Activated CD4-positive, alpha-beta T cell treated with anti-CD3 and anti-CD28 coated beads, Interleukin-2, amount 50 U/mL, for 16 hours (primary cell): ENCODE data around the gene LPCAT3.

Experiments
- DNase-seq: peaks from one replicate; pipeline ENCODE4 v3.0.0-alpha.2; 2020

LPCAT3 gene

DNA sequence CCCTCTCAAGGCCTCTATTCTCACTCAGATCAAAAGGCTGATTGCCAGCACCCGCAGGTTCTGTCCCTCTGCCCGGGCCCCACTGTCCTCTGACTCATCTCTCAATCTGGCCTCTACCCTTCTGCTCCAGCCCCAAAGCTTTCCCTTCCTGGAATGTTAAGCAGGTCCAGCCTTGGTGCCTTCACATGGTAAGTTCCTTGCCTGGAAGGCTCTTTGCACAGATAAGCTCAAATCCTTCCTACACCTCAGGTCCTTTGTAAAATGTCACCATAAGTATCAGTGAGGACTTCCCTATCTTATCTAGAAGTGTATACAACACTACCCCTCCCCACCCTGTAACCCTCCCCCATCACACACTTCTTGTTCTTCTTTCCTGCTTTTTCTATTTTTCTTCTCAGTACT is 22.2 kb downstream of the LPCAT3 start:
- DNase-seq = no peak

DNA sequence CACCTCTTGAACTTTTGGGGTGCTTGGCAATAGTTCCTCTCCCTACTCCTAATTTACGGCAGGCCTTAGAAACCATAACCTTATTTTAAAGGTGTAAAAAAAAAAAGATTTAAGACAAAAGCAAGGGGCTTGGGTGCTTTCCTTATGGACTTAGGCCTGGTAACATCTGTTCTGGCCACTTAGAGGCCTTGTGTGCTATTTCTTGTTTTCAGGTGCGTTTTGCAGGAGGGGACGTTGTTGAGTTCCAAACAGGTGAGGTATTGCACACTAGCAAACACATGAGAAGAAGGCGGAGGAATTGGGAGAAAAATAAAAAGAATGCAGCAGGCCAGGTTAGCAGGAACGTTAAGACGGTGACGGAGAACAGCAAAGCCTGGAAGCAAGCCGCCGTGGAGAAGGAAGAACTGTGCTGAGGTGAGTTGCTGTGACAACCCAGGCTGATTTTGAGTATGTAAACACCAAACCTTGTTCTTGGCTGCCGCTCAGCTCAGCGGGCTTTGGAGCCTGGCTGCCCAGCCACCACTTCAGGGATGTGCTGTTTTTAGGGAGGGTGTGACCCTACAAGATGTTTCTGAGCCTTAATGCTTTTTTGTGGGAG is 30.2 kb downstream of the LPCAT3 start:
- DNase-seq = no peak

DNA sequence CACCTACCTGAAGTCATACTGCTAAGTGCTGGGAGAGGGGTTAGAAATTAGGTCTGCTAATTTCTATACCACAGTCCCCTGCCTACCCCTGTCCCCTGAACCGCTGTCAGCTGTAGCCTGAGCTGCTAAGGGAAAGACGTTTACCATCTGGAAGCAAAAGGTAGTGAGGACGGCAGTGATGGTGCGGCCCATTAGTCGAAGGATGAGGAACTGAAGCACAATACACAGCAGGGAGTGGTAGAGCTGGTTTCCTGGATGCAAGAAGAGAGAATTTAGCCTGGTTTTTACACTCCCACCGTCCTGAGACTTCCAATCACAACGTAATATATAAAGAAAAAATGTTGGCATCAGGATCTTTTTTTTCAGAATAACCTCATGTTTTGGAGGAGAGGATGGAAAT is 35.7 kb downstream of the LPCAT3 start:
- no peak for DNase-seq

DNA sequence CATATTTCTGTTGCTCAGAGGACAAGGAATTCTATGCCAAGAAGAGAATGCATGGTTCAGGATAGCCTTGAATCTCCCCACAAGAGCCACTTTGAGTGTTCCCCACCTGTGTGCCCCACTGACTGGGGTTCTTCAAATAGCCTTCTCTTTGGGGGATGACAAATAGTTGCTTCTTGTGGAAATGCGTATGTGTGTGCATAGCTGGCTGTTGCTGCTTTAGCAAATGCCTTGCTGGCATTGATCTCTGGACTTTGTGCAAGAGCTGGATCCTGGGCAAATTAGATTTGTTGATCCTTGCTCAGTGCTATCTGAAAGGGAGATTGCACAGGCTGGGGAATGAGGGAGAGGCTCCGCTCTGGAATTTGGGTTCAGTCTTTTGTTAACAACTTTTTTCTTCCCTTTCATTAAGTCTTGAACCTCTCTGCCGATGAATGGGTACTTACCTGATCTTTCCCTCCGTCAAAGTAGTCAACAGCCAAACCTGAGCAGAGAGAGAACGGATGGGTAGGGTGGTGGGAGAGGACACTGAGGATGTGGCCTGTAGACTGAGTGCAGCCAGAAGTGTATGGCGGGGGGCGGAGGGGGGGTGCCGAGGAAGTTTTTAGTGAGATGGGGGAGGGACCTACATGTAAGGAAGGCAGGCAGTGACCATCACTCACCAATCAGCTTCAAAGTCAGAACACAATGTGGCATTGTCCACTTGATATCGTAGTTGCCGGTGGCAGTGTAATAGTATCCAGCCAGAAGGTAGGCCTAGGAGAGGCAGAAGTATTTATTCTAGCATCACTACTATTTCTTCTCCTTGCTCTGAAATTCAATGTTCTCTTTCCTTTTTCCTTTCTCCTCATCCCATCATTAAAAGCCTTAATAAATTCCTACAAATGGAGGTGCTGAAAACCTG is 36.9 kb downstream of the LPCAT3 start:
- DNase-seq = no peak

DNA sequence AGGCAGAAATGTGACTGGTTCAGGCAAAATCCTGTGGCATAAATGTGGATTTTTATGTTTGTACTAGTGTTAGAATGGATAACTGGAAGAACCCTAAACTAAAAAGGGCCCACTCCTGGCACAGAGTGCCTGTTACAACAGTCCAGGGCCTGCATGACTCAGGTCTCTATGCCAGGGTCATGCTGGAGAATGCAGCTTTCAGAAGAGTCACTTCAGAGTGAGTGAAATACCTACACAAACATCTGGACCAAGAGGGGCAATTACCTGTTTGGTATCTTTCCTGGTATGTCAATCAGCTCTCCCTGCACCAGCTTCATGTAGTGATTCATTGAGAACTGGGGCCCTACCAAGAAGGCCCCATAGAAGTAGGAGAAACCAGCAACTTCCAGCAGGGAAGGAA is 37.5 kb downstream of the LPCAT3 start:
- no peak for DNase-seq

DNA sequence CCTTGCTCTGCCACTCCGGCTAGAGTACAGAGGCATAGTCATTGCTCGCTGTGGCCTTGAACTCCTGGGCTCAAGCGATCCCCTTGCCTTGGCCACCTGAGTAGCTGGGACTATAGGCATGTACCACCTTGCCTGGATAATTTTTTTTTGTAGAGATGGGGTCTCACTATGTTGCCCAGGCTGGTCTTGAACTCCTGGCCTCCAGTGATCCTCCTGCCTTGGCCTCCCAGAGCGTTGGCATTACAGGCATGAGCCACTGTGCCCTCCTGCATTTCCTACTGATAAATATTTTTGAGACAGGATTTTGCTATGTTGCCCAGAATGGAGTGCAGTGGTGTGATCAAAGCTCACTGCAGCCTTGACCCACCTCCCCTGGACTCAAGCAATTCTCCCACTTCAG is 38.2 kb downstream of the LPCAT3 start:
- DNase-seq = no peak

DNA sequence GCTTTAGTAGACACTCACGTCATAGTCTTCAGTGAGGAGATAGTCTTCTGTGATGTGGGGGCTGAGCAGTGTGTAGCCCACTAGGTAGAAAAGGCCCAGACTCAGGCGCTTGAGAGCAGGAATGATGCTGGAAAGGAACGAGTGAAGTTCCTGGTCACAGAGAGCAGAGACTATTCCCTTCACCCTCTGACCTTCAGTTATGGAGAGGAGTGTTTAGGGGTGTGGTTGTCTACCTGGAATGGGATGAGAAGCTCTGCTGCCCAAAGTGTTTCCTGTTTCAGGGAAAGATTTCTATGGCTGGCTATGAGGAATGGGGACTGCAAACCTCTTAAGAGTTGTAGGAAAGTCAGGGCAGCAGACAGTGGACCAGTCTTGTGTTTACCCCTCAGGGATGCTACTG is 38.8 kb downstream of the LPCAT3 start:
- DNase-seq = no peak

DNA sequence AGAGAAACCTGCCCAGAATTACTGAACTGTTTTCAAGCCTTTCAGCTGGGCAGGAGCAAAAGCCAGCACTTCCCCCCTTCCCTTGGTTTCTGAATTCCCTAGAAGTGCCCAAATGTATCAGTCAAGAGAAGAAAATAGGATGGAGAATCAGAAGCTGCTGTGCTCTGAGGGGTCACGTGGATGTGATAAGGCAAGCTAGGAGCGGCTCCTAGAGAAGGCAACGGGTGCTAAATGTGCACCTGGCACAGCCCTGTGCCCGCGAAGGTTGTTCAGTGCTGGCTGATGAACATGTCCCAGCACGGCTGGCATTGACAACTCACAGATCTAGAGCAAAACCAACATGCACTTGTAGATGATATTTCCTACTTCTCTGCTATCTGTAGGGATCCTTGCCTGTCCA is 39.3 kb downstream of the LPCAT3 start:
- no peak for DNase-seq

DNA sequence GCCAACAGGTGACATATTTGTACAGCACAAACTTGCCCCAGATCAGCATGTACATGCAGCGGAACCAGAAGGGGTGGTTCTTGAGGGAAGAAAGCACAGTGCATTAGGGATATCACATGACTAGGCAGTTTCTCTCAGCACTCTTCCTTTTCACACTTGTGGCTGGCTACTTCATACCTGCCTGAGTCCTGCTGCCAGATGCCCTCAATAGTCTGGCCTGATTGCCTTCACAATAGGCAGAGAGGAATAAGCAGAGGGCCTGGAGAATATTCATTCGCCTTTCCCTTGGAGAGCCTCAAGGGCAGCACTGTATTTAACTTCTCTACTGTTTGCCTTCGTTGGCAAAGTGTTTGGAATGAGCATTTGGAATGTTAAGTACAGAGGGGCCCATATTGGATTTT is 39.7 kb downstream of the LPCAT3 start:
- no peak for DNase-seq

DNA sequence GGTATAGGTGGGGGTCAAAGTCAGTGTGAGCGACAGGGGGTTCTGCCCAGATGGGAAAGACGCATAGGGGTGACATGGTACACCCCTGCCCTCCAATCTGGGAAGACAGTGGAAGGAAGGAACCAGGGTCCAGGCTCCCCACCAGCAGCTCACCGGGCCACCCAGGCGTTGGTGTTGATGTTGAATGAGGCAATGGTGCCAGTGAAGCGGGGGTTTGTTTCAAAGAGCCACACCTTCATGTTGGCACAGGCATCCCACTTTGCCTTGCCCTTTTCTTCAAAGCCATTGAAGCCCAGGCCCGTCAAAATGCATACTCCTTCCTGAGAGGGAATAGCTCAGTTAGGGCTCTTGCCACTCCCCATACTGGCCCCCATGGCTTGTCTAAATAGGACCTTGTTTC is 40.1 kb downstream of the LPCAT3 start:
- DNase-seq = no peak

DNA sequence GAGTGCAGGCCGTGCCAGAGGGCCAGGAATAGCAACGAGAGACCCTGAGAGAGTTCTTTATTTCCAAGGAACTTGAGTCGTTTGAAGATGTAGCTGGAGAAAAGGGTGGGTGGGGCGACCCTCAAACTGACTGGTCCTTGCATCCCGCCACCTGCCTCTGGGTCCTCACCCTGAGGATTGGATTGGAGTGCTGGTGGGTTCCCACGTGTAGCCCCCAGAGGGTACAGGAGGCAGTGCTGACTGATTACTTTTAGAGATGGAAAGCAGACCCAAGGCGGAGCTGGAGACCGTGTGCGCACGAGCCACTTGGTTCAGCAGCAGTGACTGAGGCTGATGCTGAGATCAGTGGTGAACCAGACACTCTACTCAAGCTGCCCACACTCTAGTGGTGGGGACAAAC is 40.6 kb downstream of the LPCAT3 start:
- DNase-seq = no peak

DNA sequence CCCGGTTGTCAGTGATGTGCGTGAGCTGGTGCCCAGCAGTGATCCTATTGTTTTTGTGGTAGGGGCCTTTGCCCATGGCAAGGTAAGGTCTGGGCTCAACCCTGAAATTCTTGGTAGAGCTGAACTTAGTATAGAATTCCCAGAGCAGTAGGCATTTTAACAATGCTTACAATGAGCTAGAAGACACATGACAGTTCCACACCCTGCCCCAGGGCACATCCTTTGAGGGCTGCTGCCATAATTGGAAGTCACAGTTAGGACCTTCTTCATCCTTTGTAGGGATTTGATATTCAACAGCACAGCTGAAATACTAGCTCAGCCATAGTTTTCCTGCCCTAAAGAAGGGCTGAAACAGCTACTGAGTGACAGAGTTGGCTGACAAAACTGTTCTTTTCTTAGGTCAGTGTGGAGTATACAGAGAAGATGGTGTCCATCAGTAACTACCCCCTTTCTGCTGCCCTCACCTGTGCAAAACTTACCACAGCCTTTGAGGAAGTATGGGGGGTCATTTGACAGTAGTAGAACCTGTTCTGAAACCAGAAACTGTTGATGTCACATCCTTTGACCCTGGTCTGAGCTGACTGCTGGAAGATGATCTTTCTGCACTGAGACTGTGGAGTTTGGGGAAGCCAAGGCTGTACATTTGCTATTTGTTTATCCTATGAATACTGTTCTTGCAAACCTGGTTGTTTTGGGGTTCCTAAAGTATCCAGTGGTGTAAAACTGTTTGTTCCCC is 42.8 kb downstream of the LPCAT3 start:
- DNase-seq = no peak

DNA sequence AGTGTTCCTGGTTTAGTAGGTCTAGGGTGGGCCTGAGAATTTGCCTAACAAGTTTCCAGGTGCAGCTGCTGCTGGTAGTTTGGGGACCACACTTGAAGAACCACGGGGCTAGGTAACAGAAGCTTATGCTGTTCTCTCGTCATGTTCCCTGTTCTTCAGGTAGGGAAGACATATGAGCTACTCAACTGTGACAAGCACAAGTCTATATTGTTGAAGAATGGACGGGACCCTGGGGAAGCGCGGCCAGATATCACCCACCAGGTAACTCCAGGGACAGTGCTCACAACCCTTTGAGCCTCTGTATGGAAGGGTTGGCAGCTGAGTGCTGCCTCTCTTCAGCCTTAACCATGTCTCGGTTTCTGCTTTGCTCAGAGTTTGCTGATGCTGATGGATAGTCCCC is 44.1 kb downstream of the LPCAT3 start:
- DNase-seq = no peak

DNA sequence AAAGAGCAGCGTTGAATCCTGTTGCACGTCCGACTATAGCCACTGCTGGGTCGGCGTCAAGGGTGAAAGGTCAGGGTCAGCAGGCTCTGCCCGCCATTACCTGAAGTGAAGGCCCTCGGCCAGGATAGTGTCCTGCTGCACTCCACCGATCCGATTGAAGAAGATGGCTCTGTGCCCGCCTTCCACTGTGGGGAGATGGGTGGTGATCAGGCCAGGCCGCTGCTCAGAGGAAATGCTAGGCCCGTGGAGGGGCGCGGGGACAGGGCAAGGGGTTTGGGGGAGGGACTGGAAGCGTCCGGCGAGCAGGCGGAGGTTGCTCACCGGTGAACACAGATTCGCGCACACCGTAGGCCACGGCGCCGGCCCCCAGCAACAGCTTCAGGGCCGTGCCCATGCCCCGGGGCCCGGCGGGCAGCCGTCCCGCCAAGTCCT is 48.2 kb downstream of the LPCAT3 start:
- peak; percentile 30 for DNase-seq

DNA sequence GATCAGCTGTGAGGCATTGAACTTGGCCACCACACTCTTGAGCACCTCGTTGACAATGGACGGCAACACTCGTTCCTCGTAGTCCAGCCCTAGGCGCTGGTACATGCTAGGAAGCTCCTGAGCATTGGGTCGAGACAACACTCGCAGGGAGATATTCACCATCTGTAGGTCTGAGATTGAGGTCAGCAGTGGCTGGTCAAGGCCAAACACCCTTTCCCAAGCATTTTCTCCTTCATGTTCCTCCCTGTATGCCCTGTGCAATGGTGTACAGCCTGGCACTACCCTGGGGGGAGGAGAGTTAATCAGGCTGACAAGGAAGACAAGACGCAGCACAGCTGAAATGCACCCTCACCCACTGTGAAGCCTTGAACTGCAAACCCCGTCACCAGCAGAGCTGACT is 49.9 kb downstream of the LPCAT3 start:
- DNase-seq = no peak

DNA sequence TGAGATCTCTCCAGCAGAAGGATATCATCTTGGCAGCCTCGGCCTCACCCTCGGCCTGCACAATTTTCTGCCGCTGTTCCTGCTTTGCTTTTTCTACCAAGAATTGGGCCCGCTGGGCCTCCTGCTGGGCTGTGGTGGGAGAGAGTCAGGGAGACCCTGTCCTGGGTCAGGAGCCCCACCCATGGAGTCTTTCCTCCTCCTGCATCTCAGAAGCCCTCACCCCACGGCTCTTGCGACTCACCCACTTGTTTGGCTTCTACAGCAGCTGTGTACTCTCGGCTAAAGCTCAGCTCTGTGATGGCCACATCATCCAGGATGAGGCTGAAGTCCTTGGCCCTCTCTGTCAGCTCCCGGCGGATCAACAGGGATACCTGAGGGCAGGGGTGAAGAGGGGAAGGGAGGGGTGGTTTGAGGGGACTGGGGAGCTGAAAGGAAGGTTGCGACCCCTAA is 50.6 kb downstream of the LPCAT3 start:
- DNase-seq = no peak

DNA sequence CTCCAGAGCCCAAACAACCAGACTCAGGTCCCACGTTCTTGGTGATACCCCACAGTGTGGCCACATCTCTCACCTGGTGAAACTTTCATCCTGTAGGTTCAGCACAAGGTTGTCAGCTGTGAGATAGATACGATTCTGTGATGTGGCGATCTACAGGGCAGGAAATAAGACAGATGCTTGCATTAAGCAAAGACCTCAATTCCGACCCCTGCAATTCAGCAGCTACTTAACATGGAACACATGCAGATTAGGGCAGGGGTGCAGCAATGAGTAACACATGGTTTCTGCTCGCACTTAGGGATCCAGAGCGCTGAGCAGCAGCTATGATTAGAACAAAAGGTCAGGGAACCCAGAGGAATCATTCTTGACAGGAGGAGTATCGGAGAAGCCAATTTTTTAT is 51.9 kb downstream of the LPCAT3 start:
- DNase-seq = no peak

DNA sequence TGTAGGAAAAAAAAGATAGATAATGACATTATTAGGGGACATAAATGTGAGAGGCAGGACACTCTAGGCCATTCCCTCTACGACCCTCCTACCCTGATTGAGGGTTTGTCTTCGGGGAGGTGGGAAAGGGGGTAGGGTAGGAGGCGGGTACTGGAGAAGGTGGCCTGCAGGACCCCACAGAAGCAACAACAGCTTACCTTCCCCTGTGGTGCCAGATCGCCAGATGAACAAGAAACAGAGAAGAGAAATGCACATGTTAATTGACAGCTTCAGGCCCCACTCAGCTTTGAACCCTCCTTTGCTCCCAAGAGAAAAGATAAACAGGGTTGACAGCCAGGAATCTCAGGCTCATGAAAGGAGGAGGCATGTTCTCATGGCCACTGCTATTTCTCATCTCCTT is 52.6 kb downstream of the LPCAT3 start:
- no peak for DNase-seq

DNA sequence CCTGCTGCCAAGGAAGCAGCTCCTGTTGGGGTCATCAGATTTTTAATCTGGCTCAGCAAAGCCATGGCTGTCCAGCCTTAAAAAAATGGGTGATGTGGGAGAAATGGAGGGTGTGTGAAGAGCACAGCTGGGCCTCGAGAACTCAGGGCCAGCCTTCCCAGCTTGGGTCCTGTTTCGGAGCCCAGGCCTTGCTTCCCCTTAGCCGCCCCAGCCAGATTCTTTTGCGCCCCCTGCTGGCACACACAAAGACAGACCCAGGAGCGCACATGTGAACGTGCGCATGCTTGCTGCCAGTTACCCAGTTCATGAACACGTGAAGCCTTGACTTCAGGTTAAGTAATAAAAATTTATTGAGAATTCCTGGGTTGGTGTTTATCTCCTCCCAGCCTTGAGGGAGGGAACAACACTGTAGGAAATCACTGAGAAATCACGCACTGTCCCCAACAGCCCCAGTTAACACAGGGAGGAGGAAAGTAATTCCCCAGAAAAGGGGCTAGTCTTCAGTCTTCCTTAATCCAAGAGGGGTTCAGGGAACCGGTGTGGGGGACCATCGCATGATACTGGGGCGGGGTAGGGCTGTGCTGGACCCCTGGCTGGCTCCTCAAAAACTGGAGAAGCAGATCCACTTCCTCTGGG is 53.1 kb downstream of the LPCAT3 start:
- DNase-seq = peak; percentile 92

DNA sequence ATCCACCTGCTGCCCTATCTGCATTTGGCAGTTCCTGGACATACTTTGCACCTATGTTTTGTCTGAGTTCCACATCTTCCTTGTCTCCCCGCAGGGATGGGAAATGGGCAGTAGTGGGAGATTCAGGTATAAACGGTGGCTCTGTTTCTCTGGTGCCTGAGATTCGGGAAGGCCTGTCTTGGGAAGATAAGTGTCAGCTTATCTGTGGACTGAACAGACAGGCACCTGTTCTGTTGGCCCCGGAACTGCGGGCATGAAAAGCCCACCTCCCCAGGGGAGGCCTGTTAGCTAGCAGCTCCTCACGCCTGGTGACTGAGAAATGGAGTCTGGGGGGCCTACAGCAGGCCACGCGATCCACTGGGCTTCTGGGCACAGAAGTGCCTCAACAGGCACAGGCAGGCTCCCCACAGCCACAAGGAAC is 53.7 kb downstream of the LPCAT3 start:
- DNase-seq = no peak

DNA sequence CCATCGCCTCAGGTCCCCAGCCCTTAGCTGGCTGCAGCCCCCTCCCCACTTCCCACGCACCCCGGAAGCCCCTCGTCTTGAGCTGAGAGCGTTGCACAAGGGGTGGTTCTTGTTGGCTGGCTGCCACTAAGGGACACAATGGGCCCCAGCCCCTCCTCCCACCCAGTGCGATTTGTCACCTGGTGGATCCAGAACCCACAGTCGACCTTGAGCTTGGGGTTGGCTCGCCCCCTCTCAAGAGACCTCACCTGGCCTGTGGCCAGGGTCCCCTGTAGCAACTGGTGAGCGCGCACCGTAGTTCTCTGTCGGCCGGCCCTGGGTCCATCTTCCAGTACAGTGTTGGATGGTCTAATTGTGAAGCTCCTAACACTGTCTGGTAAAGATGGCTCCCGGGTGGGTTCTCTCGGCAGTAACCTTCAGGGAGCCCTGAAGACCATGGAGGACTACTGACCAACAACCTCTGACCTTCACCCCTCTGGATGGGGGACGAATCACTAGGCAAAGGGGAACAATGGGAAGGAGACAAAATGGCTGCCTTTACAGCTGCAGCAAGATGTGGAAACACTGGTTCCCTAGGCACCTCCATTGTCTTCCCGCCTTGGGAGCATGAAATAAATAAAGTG is 54.4 kb downstream of the LPCAT3 start:
- no peak for DNase-seq

DNA sequence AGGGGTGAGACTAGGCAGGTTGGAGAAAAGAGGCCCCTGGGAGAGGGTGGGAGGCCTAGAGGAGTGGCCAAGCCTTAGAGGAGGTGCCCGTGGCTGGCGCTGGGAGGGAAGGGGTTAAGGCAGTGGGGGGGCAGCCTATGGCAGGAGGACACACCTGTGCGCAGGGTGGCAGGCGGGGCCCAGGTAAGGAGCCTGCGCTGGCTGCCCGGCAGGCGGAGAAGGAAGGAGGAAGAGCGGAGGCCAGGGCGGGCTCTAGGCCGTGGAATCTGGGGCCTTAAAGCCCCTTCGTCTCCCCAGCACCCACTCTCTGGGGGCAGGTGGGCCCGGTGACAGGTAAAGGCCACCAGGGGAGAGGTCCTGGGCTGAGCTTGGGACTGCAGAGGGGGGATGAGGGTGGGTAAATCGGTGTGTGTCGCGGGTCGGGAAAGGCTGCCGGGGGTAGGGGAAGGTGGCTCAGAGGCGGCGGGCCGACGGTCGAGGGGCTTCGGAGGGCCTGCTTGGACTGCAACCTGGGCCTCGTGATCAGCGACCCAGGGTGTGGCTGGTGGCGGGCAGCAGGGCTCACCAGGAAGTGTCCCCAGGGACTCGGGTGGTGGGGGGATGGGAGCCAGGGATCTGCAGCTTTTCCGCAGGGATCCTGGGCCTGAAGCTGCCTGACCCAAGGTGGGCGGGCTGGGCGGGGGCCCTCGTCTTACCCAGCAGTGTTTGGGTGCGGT is 55.1 kb downstream of the LPCAT3 start:
- no peak for DNase-seq
